Left ventricle myocardium superior (tissue), 1 donor: Measurements from ENCODE around the gene RAB35. TPM values are rescaled to one million over a fixed set of nuclear protein-coding genes. Genes with fewer than 3 reads are reported as not detected.

Source experiments
- ATAC-seq: fragments of 200-7000 bp; cut with Tn5 transposase; one replicate; pipeline ENCODE4 v1.9.1; 2020; ENCODE audit warnings: mild to moderate bottlenecking, moderate library complexity
- DNase-seq: peaks from one replicate; pipeline ENCODE4 v3.0.0-alpha.2; 2020
- intact Hi-C: fragments of 100-400 bp; cut with micrococcal nuclease; formaldehyde crosslinking; loops from one replicate; pipeline ENCODE4 v1.11.0; 2022
- total RNA-seq: library from RNA; stranded (reverse); fragmentation: NEBNext Ultra II Directional; extraction: Animal tissue kit (Norgen Biotek cat#: 25700); gene quantifications from one replicate; pipeline ENCODE4 v1.2.1, GENCODE V29; 2021
- donor health status: DM: no; HTN: yes; CAD: no; lungs with severe emphysema.

RAB35 gene
- total RNA-seq, 1 donor from 2014 or later: 24.0 TPM

- ATAC-seq (no peak), DNase-seq (no peak)
- intact Hi-C loops: no loop called here
Measured at GRCh38 chr12:120091371-120092090, 25.0 kb downstream of the RAB35 start.

- ATAC-seq (no peak), DNase-seq (no peak)
- intact Hi-C loops: no loop called here
Measured at GRCh38 chr12:120090626-120091295, 25.8 kb downstream of the RAB35 start.

DNA sequence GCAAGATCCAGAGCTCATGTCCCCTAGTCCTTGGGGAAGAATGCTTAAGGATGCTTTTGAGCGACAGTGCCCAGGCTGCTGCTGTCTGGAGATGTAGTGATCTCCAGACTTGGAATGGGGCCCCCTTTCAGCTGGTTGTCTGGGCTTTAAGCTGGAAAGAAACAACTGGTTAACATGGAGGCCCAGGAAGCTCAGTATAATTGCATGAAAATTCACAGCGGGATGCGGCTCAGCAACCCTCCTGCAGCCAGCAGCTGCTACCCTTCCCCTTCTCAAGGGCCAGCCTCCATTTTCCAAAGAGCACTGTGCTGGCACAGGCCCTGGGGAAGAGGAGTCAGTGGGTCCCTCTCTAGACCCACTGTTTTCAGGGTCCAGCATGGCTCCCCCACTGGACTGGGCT is 26.3 kb downstream of the RAB35 start:
- intact Hi-C loops: no loop called here
- no peak for ATAC-seq
- DNase-seq: no peak

- DNase-seq: no peak
- no peak for ATAC-seq
- intact Hi-C loops: no loop called here
Measured at GRCh38 chr12:120089796-120090195, 26.8 kb downstream of the RAB35 start.

DNA sequence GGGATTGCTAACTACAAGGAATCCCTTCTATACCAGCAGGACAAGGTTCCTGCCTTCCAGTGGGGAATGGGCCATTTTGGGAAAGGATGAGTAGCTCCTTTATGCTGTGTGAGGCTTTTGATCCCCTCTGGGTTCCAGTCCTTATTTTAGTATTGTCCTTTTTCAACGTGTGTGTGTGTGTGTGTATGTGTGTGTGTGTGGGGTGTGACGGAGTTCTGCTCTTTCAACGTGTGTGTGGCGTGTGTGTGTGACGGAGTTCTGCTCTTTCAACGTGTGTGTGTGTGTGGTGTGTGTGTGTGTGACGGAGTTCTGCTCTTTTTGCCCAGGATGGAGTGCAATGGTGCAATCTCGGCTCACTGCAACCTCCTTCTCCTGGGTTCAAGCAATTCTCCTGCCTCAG is 27.4 kb downstream of the RAB35 start:
- ATAC-seq: no peak
- intact Hi-C loops: no loop called here
- DNase-seq: no peak

- DNase-seq (peak; percentile 98), ATAC-seq (peak; percentile 97)
- intact Hi-C loops: no loop called here
Measured at GRCh38 chr12:120086801-120087621, 29.5 kb downstream of the RAB35 start.

- DNase-seq (no peak), ATAC-seq (no peak)
- intact Hi-C loops: no loop called here
Measured at GRCh38 chr12:120085920-120086645, 30.5 kb downstream of the RAB35 start.

DNA sequence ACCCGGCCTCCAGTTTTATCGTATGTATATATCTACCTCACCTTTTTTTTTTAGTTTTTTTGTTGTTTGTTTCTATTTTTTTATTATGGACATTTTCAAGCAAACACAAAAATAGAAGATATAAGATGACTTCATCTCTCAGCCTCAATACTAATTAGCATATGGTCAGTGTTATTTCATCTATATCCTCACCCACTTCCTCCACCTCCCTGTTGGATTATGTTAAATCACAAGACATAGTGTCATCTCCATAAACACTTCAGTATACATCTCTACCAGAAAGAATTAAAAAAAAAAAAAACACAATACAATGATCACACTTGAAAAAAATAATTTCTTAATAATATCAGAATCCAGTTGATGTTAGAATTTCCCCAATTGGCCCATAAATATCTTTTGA is 34.9 kb downstream of the RAB35 start:
- intact Hi-C loops: no loop called here
- no peak for ATAC-seq

GRCh38 chr12:120079411-120080400 is 36.8 kb downstream of the RAB35 start:
- DNase-seq (no peak), ATAC-seq (peak; percentile 17)
- intact Hi-C loops: no loop called here

More for the DNA sequence above, 34.9 kb downstream of the RAB35 start:
- no peak for DNase-seq

DNA sequence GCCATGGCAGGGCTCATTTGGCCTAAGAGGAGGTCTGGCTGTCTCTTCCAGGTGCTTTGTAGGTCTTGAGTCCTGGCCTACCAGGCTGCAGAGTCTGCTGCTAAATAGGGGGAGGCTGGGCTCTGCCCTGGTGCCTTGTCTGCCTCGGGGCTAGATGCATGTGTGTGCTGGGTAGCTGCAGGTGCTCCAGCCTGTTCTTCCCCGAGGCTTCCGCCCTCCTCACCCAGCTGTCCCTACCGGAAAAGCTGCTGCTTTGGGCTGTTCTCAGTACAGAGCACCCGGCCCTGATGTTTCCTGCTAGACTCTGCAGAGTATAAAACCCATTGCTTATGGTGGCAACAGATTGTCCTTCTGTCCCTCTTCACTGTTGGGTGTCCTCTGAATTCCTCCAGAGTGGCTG is 37.7 kb downstream of the RAB35 start:
- DNase-seq (no peak), ATAC-seq (peak; percentile 17)
- intact Hi-C loops: no loop called here

DNA sequence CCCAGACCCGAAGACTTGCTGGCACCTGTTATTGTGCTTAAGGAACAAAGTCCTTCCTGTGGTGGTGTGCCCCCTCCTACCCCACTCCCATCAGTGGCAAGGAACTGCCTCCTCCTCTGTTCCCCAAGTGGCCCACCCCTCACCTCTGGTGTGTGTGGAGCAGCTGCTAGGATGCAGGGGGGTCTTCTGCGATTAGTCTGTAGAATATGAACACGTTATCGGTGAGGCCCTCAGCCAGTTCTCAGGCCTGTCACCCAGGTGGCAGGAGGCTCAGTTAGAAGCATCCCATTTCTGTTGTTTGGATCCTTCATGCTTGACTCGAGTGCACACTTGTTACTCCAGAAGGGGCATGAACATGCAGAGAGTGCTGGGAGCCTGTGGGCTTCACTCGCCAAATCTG is 39.3 kb downstream of the RAB35 start:
- ATAC-seq: no peak
- intact Hi-C loops: no loop called here
- no peak for DNase-seq

DNA sequence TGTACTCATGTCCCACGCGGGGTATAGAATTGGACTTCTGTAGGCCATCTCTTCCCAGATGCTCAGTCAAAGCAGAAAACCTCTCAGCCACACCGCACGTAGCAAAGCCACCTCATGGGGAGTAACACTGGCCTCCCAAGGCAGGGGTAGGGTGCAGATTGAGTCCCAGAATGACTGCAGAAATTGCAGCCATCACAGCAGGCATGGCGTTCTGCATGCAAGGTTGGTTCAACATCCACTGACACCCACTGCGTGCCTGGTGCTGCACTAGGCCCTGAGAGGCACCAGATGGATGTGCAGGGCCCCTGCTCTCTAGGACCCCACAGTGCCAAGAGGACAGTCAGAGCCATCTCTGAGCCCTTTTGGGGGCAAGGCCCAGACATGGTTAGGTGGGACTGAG is 39.9 kb downstream of the RAB35 start:
- intact Hi-C loops: no loop called here
- no peak for ATAC-seq

GRCh38 chr12:120075034-120075616 is 41.4 kb downstream of the RAB35 start:
- intact Hi-C loops: no loop called here
- no peak for DNase-seq
- ATAC-seq: no peak

More for the DNA sequence above, 39.9 kb downstream of the RAB35 start:
- DNase-seq: no peak

- ATAC-seq (peak; percentile 42), DNase-seq (no peak)
- intact Hi-C loops: no loop called here
Measured at GRCh38 chr12:120072472-120073249, 43.9 kb downstream of the RAB35 start.

DNA sequence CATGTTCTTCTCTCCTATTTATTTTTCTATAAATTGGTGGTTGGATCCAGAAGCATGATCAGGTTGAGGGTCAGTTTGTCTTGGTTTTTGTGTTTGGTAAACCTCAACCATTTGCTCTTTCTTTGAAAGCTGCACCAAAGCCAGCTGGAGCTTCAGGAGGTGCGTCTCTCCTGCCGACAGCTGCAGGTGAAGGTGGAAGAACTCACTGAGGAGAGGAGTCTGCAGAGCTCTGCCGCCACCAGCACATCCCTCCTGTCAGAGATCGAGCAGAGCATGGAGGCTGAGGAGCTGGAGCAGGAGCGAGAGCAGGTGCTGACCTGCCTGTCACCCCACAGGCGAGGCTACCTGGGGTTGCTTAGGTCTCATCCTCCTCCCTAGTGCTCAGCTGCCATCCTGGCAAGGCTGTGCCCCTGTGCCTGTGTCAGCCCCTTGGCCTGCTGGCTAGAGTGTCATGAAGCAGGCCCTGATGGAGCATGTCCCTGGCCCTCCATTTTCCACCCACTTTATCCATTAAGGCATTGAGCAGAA is 45.0 kb downstream of the RAB35 start:
- DNase-seq (no peak), ATAC-seq (no peak)
- intact Hi-C loops: no loop called here

DNA sequence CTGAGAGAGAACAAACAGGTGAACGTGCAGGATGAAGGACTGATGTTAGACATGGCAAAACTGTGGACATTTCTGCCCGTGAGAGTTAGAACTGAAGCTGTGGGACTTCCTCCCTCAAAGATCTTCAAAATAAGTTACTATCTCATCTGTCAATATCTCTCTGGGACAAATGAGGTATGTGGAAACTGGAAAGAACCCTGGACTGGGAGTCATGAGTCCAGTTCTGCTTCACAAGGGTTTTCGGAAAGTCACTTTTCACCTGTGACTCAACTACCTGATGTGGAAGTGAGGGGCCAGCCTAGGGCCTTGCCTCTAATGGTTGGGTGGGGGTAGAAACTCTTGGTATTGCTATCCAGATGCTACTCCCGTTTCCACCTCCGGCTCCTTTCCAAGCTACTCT is 47.3 kb downstream of the RAB35 start:
- no peak for ATAC-seq
- intact Hi-C loops: no loop called here

DNA sequence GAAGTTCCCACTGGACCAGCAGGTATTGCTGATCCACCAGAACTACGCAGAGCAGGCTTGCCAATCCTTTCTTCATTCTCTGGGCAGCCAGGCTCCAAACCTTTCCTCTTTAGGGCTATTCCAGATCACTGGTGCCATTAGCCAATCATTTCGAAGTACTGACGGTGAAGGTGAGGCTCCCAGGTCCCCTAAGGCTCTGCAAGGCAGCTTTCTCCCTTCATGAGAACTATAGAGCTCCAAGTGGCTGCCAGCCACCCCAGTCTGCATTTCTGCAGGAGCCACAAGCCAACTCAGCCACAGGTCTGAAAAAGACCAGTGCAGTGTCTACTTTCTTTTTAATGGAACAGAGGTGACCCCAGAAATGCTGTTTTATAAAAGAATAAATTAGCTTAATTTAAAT is 48.7 kb downstream of the RAB35 start:
- ATAC-seq (peak; percentile 54), DNase-seq (no peak)
- intact Hi-C loops: no loop called here

More for the DNA sequence above, 47.3 kb downstream of the RAB35 start:
- DNase-seq: no peak
